Stomach (tissue), 9 donors: ENCODE results near the gene PDIK1L. TPM values are rescaled to one million over a fixed set of nuclear protein-coding genes. Genes with fewer than 3 reads are reported as not detected.

ENCODE experiments used
- DNase-seq, 2 donors: peaks; one replicate each; pipeline versions ENCODE4 v3.0.0 to v3.0.0-alpha.2; 2013 to 2019
- H3K27ac ChIP-seq, 5 donors: fragments of 200-600 bp in 4 of 5; sonication (generic) in 4 of 5; one replicate each; pipeline ENCODE4 v1.5.1; 2013 to 2019; ENCODE audit warnings: mild to moderate bottlenecking in 1 of 5, moderate library complexity in 1 of 5
- H3K27me3 ChIP-seq, 3 donors: fragments of 200-600 bp; sonication (generic); one replicate each; pipeline ENCODE4 v1.5.1; 2017 to 2019; ENCODE audit warnings: mixed run types in 1 of 3
- H3K36me3 ChIP-seq, 4 donors: fragments of 200-600 bp; sonication (generic); 1 replicate in 3 of 4; 2 replicates in 1 of 4; pipeline ENCODE4 v1.5.1; 2016 to 2019
- H3K4me1 ChIP-seq, 4 donors: fragments of 200-600 bp; sonication (generic); one replicate each; pipeline ENCODE4 v1.5.1; 2016 to 2019
- H3K4me3 ChIP-seq, 4 donors: fragments of 200-600 bp; sonication (generic) in 3 of 4; one replicate each; pipeline ENCODE4 v1.5.1; 2016 to 2019; ENCODE audit warnings: mild to moderate bottlenecking in 1 of 4
- H3K9me3 ChIP-seq, 4 donors: fragments of 200-600 bp; sonication (generic); one replicate each; pipeline ENCODE4 v1.5.1; 2016 to 2019
- CTCF ChIP-seq, 7 experiments: fragments of 450-650 bp in 4 of 7; fragments of 200-600 bp in 3 of 7; sonication (generic) in 3 of 7; IDR thresholded peaks; one replicate each; pipeline ENCODE4 v1.5.1; 2016 to 2019; ENCODE audit warnings: antibody characterized with exemption in 7 of 7, control low read depth in 2 of 7, mild to moderate bottlenecking in 1 of 7
- EP300 ChIP-seq: sonication (generic); formaldehyde crosslinking; IDR thresholded peaks from one replicate; pipeline ENCODE4 v1.6.1; 2017; ENCODE audit warnings: antibody characterized with exemption
- POLR2A ChIP-seq, 4 donors: fragments of 450-650 bp; IDR thresholded peaks; one replicate each; pipeline ENCODE4 v1.6.1; 2016; ENCODE audit warnings: antibody characterized with exemption in 4 of 4, control low read depth in 2 of 4, mild to moderate bottlenecking in 1 of 4, moderate library complexity in 1 of 4
- POLR2AphosphoS5 ChIP-seq, 3 donors: sonication (generic); formaldehyde crosslinking; IDR thresholded peaks; one replicate each; pipeline ENCODE4 v1.6.1; 2016; ENCODE audit warnings: antibody characterized with exemption in 3 of 3
- WGBS, 5 donors: extraction: QIAGEN DNeasy Blood & Tissue Kit in 3 of 5; methylation state at CpG; one replicate each; pipeline versions ENCODE4 v1.1.5 to v1.1.7; 2013 to 2018; 5-methylcytosine and 5-hydroxymethylcytosine counted together
- intact Hi-C: fragments of 100-400 bp; cut with DNase I; formaldehyde crosslinking; loops from one replicate; pipeline ENCODE4 v1.15.1; 2023; ENCODE audit warnings: low total_unique reads
- polyA plus RNA-seq, 3 donors: library from polyadenylated mRNA; stranded (reverse); fragments of 200-250 nt; gene quantifications; one replicate each; pipeline ENCODE4 v1.2.3, GENCODE V29; 2013
- total RNA-seq, 5 donors: library from RNA; depleted of rRNA; stranded (reverse); fragments of >200 nt; gene quantifications; one replicate each; pipeline versions ENCODE4 v1.1.0 to v1.2.3, GENCODE V29; 2014 to 2016
- donor health status: healthy with polysubstance abuse.
- donor health status: Bipolar disorder and iron deficiency.
- donor health status: healthy.

The PDIK1L gene
- total and polyA plus RNA-seq, 8 donors: 1.8 to 33.8 (median 3.7) TPM

- Histone ChIP-seq H3K36me3 (no peaks in the 10 kb centered on the region), H3K27me3 (peaks cover 0 to 22% (median 0%) of the 10 kb centered on the region in 3 donors), H3K4me3 (no peak overlapping the region), H3K4me1 (peaks cover 0 to 16% (median 7%) of the 10 kb centered on the region in 4 donors), H3K9me3 (no peaks in the 10 kb centered on the region), H3K27ac (no peak overlapping the region)
- DNase-seq: no peak
- intact Hi-C loops: no loop called here
- TF ChIP-seq POLR2A (IDR thresholded peaks at IDR 0.05) (no peak), POLR2AphosphoS5 (IDR thresholded peaks at IDR 0.05) (no peak), CTCF (IDR thresholded peaks at IDR 0.05) (no peak), EP300 (no peak)
- WGBS, 5 donors: 52 to 67% (median 54%) methylated on average over 3 of the region's 3 CpGs
These were observed 29.6 kb upstream of the PDIK1L start for GRCh38 chr1:26082020-26082350.

- DNase-seq: peak in 1 of 2 donors; percentile 29
- TF ChIP-seq EP300: no peak
- no peak for TF ChIP-seq POLR2AphosphoS5 (IDR thresholded peaks at IDR 0.05)
- no peak for TF ChIP-seq POLR2A (IDR thresholded peaks at IDR 0.05)
- no peak for TF ChIP-seq CTCF (IDR thresholded peaks at IDR 0.05)
- H3K9me3 ChIP-seq: no peaks in the 10 kb centered on the region
- intact Hi-C loops: no loop called here
- peaks cover 0 to 29% (median 0%) of the 10 kb centered on the region in 3 donors for H3K27me3 ChIP-seq
- peaks cover 0 to 16% (median 7%) of the 10 kb centered on the region in 4 donors for H3K4me1 ChIP-seq
- H3K36me3 ChIP-seq: no peaks in the 10 kb centered on the region
- WGBS, 5 donors: 52 to 61% (median 54%) methylated on average over 3 to 5 of the region's 5 CpGs
- no peak overlapping the region for H3K4me3 ChIP-seq
- H3K27ac ChIP-seq: no peak overlapping the region
These were observed 28.4 kb upstream of the PDIK1L start for GRCh38 chr1:26083208-26083607.

- Histone ChIP-seq H3K9me3 (no peaks in the 10 kb centered on the region), H3K4me3 (no peak overlapping the region), H3K4me1 (peaks cover 0 to 11% (median 3%) of the 10 kb centered on the region in 4 donors), H3K27ac (no peak overlapping the region), H3K27me3 (peaks cover 0 to 32% (median 0%) of the 10 kb centered on the region in 3 donors), H3K36me3 (no peaks in the 10 kb centered on the region)
- intact Hi-C loops: no loop called here
- TF ChIP-seq POLR2A (IDR thresholded peaks at IDR 0.05) (no peak), CTCF (IDR thresholded peaks at IDR 0.05) (no peak), EP300 (no peak), POLR2AphosphoS5 (IDR thresholded peaks at IDR 0.05) (no peak)
- 58 to 77% (median 61%) methylated on average over 2 of the region's 2 CpGs for WGBS, 5 donors
- DNase-seq: no peak
These were observed 27.5 kb upstream of the PDIK1L start for GRCh38 chr1:26084091-26084561.

DNA sequence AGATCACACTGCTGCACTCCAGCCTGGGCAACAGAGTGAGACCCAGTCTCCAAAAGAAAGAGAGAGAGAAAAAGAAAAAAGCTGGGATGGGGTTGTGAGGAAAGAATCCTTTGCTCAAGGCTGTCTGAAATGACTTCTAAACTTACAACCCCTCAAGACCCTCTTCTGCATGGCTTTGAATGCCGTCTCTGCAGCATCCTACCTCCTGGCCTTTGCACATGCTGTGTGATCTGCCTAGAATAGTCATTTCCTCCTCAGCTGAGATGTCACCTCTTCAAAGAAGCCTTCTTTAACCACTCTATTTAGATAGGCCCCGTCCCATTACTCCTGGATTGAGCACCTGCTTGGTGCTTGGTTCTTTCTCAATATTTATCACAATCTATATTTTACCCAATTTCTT lies 26.8 kb upstream of the PDIK1L start:
- no peak for DNase-seq
- intact Hi-C loops: no loop called here
- H3K27me3 ChIP-seq: peaks cover 0 to 36% (median 0%) of the 10 kb centered on the region in 3 donors
- peaks cover 0 to 4% (median 2%) of the 10 kb centered on the region in 4 donors for H3K4me1 ChIP-seq
- H3K9me3 ChIP-seq: no peaks in the 10 kb centered on the region
- H3K4me3 ChIP-seq: no peak overlapping the region
- no peaks in the 10 kb centered on the region for H3K36me3 ChIP-seq
- TF ChIP-seq POLR2A (IDR thresholded peaks at IDR 0.05) (no peak), CTCF (IDR thresholded peaks at IDR 0.05) (no peak), EP300 (no peak), POLR2AphosphoS5 (IDR thresholded peaks at IDR 0.05) (no peak)
- WGBS, 5 donors: 75 to 86% (median 84%) methylated on average over 2 of the region's 2 CpGs
- no peak overlapping the region for H3K27ac ChIP-seq
